MM.1S (cell line): ENCODE results near the gene SLAMF8.

Source experiments
- DNase-seq: peaks from one replicate; pipeline ENCODE4 v3.0.0-alpha.2; 2015
- H2AFZ ChIP-seq: fragments of 300-600 bp; sonication (generic); 2 replicates; pipeline ENCODE4 v1.6.0; 2016; ENCODE audit warnings: antibody characterized with exemption, low read length
- H3F3A ChIP-seq: fragments of 300-600 bp; sonication (generic); 2 replicates; pipeline ENCODE4 v1.6.1; 2016; ENCODE audit warnings: mild to moderate bottlenecking, antibody characterized with exemption, low read length, moderate library complexity, mixed read lengths; ENCODE audit not compliant: insufficient read depth
- H3K27ac ChIP-seq: fragments of 300-600 bp; sonication (generic); 2 replicates; pipeline ENCODE4 v1.5.1; 2016; ENCODE audit warnings: mild to moderate bottlenecking, low read length
- H3K27me3 ChIP-seq: fragments of 300-600 bp; sonication (generic); replicated peaks from 2 replicates; pipeline ENCODE4 v1.6.0; 2016; ENCODE audit warnings: low read length; ENCODE audit not compliant: insufficient read depth
- H3K36me3 ChIP-seq: fragments of 300-600 bp; sonication (generic); replicated peaks from 2 replicates; pipeline ENCODE4 v1.6.1; 2016; ENCODE audit warnings: mild to moderate bottlenecking, low read length, mixed read lengths; ENCODE audit not compliant: insufficient read depth
- H3K4me1 ChIP-seq: fragments of 300-600 bp; sonication (generic); 2 replicates; pipeline ENCODE4 v1.6.1; 2016; ENCODE audit warnings: low read length, mixed read lengths
- H3K4me2 ChIP-seq: fragments of 300-600 bp; sonication (generic); 2 replicates; pipeline ENCODE4 v1.6.0; 2016; ENCODE audit warnings: low read depth, low read length
- H3K4me3 ChIP-seq: fragments of 300-600 bp; sonication (generic); 2 replicates; pipeline ENCODE4 v1.5.1; 2016; ENCODE audit warnings: low read length, mixed read lengths
- H3K79me2 ChIP-seq: fragments of 300-600 bp; sonication (generic); 2 replicates; pipeline ENCODE4 v1.6.1; 2016; ENCODE audit warnings: mixed run types, low read length, mixed read lengths
- H3K9ac ChIP-seq: fragments of 300-600 bp; sonication (generic); 2 replicates; pipeline ENCODE4 v1.6.1; 2016; ENCODE audit warnings: low read length, mixed read lengths
- H3K9me2 ChIP-seq: fragments of 300-600 bp; sonication (generic); replicated peaks from 2 replicates; pipeline ENCODE4 v1.6.1; 2016; ENCODE audit warnings: mild to moderate bottlenecking, low read length, mixed read lengths; ENCODE audit not compliant: insufficient read depth
- H3K9me3 ChIP-seq: fragments of 300-600 bp; sonication (generic); replicated peaks from 2 replicates; pipeline ENCODE4 v1.6.1; 2016; ENCODE audit warnings: mild to moderate bottlenecking, low read length, mixed read lengths; ENCODE audit not compliant: insufficient read depth
- H4K20me1 ChIP-seq: fragments of 300-600 bp; sonication (generic); 2 replicates; pipeline ENCODE4 v1.6.1; 2016; ENCODE audit warnings: mild to moderate bottlenecking, low read length, moderate library complexity, mixed read lengths; ENCODE audit not compliant: insufficient read depth
- EZH2 ChIP-seq: fragments of 300-600 bp; sonication (generic); optimal IDR thresholded peaks from 2 replicates; pipeline ENCODE3; 2017; ENCODE audit warnings: low read depth, mild to moderate bottlenecking, antibody characterized with exemption, low read length, mixed read lengths
- EZH2phosphoT487 ChIP-seq: fragments of 300-600 bp; sonication (generic); IDR thresholded peaks from 2 replicates; pipeline ENCODE4 v1.6.1; 2018; ENCODE audit warnings: antibody characterized with exemption, low read length
- TF ChIP-seq, protein P1 (sequence below): fragments of 300-600 bp; sonication (generic); IDR thresholded peaks from 2 replicates; pipeline ENCODE4 v1.5.1; 2016; ENCODE audit warnings: antibody characterized with exemption, low read length, mixed read lengths

Gene SLAMF8

DNA sequence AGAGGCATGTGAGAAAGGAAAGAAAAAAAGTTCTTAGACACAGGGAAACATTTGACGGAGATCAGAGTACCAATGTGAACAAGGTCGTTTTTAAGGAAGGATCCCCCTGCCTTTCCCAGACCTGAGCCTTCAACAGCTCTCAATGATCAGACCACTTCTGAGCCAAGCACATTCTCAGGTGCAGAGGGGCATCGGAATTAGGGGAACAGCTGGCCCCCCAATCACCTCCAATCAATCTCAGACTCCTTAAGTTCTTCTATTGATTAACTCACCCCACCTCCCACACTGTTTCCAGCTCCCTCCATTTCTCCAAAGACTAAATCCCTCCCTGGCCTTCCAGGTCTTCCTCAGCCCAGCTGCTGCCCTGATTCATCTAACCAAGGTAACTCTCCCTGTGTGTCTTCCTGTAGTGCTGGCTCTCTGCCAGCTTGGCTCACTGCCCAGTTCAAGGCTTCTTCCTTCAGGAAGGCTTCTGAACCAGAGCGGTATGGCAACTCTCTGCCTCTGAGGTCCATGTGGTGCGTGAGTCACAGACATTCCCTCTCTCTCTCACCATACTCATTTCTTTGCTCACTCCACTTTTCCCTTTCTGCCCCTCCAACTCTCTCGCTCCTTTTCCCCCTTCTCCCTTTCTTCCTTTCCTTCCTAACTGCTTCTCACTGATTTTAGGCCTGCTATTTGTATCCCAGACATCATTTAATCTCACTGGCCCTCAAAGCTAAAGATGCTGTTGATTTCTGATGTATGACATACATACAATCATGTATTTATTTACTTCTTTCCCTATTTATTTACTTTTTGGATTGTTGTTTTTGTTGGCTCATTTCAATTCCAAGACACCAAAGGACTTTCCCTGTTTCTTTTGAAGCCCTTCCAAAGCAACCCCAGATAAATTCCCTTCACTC lies 55.2 kb downstream of the SLAMF8 start:
- no peaks in the 10 kb centered on the region for H3K9me2 ChIP-seq
- H3K4me1 ChIP-seq: peaks cover 33% of the 10 kb centered on the region
- H3K9ac ChIP-seq: no peak overlapping the region
- H2AFZ ChIP-seq: no peak overlapping the region
- H3K4me2 ChIP-seq: no peak overlapping the region
- peak; percentile 71 for DNase-seq
- H3K4me3 ChIP-seq: no peak overlapping the region
- H3F3A ChIP-seq: peaks cover 19% of the 10 kb centered on the region
- H3K27ac ChIP-seq: no peak overlapping the region
- TF ChIP-seq EZH2phosphoT487: no peak
- TF ChIP-seq EZH2: no peak
- TF ChIP-seq, protein P1, sequence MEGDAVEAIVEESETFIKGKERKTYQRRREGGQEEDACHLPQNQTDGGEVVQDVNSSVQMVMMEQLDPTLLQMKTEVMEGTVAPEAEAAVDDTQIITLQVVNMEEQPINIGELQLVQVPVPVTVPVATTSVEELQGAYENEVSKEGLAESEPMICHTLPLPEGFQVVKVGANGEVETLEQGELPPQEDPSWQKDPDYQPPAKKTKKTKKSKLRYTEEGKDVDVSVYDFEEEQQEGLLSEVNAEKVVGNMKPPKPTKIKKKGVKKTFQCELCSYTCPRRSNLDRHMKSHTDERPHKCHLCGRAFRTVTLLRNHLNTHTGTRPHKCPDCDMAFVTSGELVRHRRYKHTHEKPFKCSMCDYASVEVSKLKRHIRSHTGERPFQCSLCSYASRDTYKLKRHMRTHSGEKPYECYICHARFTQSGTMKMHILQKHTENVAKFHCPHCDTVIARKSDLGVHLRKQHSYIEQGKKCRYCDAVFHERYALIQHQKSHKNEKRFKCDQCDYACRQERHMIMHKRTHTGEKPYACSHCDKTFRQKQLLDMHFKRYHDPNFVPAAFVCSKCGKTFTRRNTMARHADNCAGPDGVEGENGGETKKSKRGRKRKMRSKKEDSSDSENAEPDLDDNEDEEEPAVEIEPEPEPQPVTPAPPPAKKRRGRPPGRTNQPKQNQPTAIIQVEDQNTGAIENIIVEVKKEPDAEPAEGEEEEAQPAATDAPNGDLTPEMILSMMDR: no peak
- H3K9me3 ChIP-seq: no peaks in the 10 kb centered on the region
- H4K20me1 ChIP-seq: no peaks in the 10 kb centered on the region
- no peaks in the 10 kb centered on the region for H3K36me3 ChIP-seq
- no peaks in the 10 kb centered on the region for H3K79me2 ChIP-seq
- no peaks in the 10 kb centered on the region for H3K27me3 ChIP-seq

- no peak overlapping the region for H3K27ac ChIP-seq
- no peak for TF ChIP-seq EZH2phosphoT487
- no peak for TF ChIP-seq EZH2
- TF ChIP-seq, protein P1: no peak
- no peaks in the 10 kb centered on the region for H3K9me2 ChIP-seq
- no peaks in the 10 kb centered on the region for H3K36me3 ChIP-seq
- no peak overlapping the region for H3K9ac ChIP-seq
- H3K4me1 ChIP-seq: peaks cover 39% of the 10 kb centered on the region
- H3F3A ChIP-seq: peaks cover 22% of the 10 kb centered on the region
- no peak overlapping the region for H3K4me3 ChIP-seq
- no peaks in the 10 kb centered on the region for H4K20me1 ChIP-seq
- H2AFZ ChIP-seq: no peak overlapping the region
- H3K27me3 ChIP-seq: no peaks in the 10 kb centered on the region
- H3K4me2 ChIP-seq: no peak overlapping the region
- no peak for DNase-seq
- H3K79me2 ChIP-seq: no peaks in the 10 kb centered on the region
- no peaks in the 10 kb centered on the region for H3K9me3 ChIP-seq
Observed at GRCh38 chr1:159882527-159882862, 55.8 kb downstream of the SLAMF8 start.

DNA sequence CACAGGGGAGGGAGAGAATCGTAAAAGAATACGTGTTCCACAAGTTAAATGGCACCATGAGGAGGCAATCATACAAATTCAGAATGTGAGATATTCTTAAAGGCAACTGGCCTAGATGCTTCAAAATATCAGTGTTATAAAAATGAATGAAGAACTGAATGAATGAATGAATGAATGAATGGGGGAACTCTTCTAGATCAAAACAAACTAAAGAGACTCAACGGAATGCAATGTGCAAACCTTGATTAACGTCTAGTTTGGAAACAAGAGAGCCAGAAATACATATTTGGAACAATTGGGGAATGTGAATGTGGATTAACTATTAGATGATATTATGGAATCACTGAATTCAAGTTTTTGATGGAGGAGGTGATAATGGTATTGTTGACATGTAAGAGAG lies 56.5 kb downstream of the SLAMF8 start:
- Histone ChIP-seq H3K4me3 (no peak overlapping the region), H3K36me3 (no peaks in the 10 kb centered on the region), H4K20me1 (no peaks in the 10 kb centered on the region), H3K4me1 (peaks cover 45% of the 10 kb centered on the region), H3K79me2 (no peaks in the 10 kb centered on the region), H3K9ac (no peak overlapping the region), H2AFZ (no peak overlapping the region), H3F3A (peaks cover 22% of the 10 kb centered on the region), H3K9me3 (no peaks in the 10 kb centered on the region), H3K27me3 (no peaks in the 10 kb centered on the region), H3K9me2 (no peaks in the 10 kb centered on the region), H3K4me2 (no peak overlapping the region), H3K27ac (no peak overlapping the region)
- DNase-seq: no peak
- TF ChIP-seq EZH2: no peak
- TF ChIP-seq, protein P1: no peak
- TF ChIP-seq EZH2phosphoT487: no peak
